Measurements from ENCODE around the gene ZFP36L1. TPM values are rescaled to one million over a fixed set of nuclear protein-coding genes. Genes with fewer than 3 reads are reported as not detected.
A peak's percentile ranks its signal among the peaks of the same experiment; 100 is the strongest.

Gene ZFP36L1
- total RNA-seq, 4 donors from 2014 or later = 170 to 564 (median 315) TPM

DNA sequence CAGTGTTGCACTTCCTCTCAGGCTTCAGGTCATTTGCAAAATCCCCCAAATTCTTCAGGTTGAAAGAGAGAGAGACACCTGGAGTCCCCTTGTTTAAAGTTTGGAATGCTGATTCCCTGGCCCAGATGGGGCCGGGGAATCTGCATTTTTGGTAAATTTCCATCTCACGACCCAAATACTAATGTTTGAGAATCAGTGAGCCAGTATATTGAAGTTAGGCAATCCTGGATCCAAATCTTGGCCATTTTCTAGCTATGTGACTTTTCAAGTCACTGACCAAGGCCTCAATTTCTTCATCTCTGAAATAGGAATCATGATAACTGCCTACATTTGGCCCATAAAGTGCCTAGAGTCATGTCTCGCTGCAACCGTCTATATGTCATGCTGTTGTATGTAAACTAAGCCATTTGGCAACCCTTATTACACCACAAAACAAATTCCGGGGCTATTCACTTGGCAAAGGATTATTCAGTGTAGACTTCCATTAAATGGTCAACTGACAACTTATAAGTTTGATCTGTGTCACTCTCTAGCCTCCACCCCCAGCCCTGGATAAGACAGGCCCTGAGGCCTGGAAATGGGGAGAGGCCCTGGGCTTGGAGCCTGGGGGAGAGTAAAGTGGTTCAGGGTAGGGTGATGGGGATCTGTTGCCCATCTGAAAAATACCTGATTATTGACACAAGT lies 3.7 kb upstream of the ZFP36L1 start:
- DNase-seq = peak in 1 of 2 donors; percentile 35
- Histone ChIP-seq H3K9me3 (no peaks in the 10 kb centered on the region), H3K36me3 (no peaks in the 10 kb centered on the region), H3K27me3 (no peaks in the 10 kb centered on the region), H3K4me1 (no peaks in the 10 kb centered on the region), H3K27ac (peak overlapping the region; percentile 96 to 99), H3K4me3 (peak overlapping the region; percentile 78 to 96)
- intact Hi-C loops (cut with DNase I; ENCODE audit: low total_unique reads) = no loop called here
- TF ChIP-seq, protein P1, sequence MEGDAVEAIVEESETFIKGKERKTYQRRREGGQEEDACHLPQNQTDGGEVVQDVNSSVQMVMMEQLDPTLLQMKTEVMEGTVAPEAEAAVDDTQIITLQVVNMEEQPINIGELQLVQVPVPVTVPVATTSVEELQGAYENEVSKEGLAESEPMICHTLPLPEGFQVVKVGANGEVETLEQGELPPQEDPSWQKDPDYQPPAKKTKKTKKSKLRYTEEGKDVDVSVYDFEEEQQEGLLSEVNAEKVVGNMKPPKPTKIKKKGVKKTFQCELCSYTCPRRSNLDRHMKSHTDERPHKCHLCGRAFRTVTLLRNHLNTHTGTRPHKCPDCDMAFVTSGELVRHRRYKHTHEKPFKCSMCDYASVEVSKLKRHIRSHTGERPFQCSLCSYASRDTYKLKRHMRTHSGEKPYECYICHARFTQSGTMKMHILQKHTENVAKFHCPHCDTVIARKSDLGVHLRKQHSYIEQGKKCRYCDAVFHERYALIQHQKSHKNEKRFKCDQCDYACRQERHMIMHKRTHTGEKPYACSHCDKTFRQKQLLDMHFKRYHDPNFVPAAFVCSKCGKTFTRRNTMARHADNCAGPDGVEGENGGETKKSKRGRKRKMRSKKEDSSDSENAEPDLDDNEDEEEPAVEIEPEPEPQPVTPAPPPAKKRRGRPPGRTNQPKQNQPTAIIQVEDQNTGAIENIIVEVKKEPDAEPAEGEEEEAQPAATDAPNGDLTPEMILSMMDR (IDR thresholded peaks at IDR 0.05) = no peak
- no peak for TF ChIP-seq POLR2A (IDR thresholded peaks at IDR 0.05)

DNA sequence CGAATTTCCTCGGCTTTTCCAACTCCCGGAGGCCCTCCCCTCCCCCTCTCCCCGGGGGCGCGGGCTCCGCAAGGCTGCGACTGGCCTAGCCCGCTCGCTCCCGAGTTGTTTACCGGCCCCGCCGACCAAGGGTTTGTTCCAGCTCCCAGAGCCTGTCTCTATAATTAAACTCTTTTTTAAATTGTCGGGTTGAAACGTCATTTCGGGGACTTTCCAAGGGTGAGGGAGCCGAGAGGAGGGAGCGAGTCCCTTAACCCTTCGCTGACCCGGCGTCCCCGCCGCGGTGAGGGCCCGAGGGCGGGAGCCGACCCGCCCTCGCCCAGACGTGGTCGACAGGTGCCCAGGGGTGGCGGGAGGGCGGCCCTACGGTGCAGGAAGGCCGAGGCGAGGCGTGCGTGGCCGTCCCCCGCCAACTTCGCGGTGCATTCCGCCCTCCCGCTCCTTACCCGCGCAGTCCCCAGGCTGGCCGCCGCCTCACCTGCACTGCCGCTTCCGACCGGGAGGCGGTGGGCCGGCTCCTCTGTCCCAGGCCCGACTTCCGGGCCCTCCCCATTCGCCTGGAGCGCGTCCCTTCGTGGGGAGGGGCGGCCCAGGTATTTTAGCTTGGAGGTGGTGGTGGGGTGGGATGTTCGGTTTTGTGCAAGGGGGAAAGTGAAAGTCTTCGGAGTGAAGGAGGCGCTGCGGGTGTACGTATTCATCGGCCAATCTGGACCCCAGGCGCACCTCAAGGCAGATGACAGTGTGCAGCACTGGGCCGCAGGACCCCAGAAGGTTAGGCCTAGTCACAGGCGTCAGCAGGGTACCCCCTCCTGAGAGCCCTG lies 2.9 kb upstream of the ZFP36L1 start:
- TF ChIP-seq, protein P1 (IDR thresholded peaks at IDR 0.05) = peak; percentile 65 to 98 (median 88)
- peak; percentile 71 to 88 for TF ChIP-seq POLR2A (IDR thresholded peaks at IDR 0.05)
- Histone ChIP-seq H3K4me1 (no peaks in the 10 kb centered on the region), H3K9me3 (no peaks in the 10 kb centered on the region), H3K27me3 (no peaks in the 10 kb centered on the region), H3K4me3 (peak overlapping the region; percentile 78 to 96), H3K27ac (peak overlapping the region; percentile 96 to 99), H3K36me3 (no peaks in the 10 kb centered on the region)
- intact Hi-C loops (cut with DNase I; ENCODE audit: low total_unique reads) = no loop called here
- peak; percentile 86 to 87 for DNase-seq

DNA sequence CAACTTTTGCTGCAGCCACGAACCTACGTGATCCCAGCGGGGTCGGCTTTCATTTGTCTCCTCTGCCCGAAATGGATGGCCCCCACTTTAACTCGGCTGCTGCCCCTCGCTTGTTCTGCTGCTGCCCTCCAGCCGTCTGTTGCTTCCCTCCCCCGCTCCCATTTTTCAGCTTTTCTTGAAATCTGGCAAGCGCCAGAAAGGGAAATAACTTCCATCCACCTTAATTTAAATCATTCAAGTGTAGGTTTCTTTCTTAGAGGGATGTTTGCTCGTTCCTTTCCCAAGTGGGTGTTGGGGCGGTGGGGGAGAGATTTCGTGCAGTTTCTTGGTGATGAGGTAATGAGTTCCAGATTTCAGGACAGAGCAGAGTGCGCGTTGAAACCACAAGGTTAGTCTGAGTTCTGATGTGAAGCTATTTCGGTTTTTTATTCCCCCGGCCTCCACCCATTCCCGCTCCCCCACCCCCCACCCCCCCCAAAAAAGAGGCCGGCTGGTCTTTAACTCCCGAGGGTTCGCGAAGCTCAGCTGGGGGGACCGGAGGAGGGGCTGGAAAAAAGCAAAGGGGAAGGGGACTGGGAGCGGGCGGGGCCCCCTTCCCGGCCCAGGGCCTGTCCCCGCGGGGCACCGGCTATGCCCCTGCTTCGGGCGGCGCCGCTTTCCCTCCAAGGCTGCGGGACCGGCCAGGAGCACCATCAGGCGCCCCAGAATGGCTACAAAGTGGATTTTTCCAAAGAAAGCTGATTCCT lies 2.2 kb upstream of the ZFP36L1 start:
- Histone ChIP-seq H3K27ac (peak overlapping the region; percentile 96 to 99), H3K9me3 (no peaks in the 10 kb centered on the region), H3K36me3 (no peaks in the 10 kb centered on the region), H3K4me3 (peak overlapping the region; percentile 78 to 96), H3K27me3 (no peaks in the 10 kb centered on the region), H3K4me1 (no peaks in the 10 kb centered on the region)
- intact Hi-C loops (cut with DNase I; ENCODE audit: low total_unique reads) = no loop called here
- peak in 1 of 2 donors; percentile 80 for DNase-seq
- TF ChIP-seq, protein P1 (IDR thresholded peaks at IDR 0.05) = no peak
- TF ChIP-seq POLR2A (IDR thresholded peaks at IDR 0.05) = no peak

DNA sequence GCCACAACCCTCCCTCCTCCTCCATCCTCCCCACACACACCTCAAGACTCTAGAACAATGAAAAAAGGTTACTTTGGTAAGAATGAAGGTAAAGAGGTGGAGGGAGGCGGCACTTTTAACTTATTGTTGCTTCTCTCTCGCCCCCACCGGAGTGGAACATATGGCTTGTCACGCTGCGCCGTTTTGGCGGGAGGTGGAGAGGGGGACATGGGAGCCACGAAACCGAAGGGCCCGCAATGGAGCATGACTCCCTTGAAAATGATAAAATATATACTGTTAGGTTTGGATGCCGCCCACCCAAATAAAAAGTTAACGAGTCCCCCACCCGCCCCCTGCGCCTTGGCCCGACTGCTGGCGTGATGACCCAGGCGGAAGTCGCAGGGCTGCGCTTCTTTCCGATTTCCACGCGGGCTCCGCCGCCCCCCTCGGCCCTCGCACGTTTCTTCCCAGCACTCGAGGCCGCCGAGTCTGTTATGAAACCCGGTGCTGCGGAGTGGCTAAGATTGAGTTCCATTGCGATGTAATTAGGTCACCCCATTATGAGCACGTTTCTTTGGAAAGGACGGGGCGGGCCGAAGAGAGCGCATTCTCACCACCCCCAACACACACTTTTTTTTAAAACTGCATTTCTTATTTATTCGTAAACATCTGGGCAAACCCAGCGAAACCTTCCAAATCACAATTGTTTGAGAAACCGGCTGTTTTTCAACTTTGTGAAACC lies 1.4 kb upstream of the ZFP36L1 start:
- DNase-seq = peak; percentile 92 to 94
- Histone ChIP-seq H3K4me3 (peak overlapping the region; percentile 78 to 96), H3K27me3 (no peaks in the 10 kb centered on the region), H3K4me1 (no peaks in the 10 kb centered on the region), H3K9me3 (no peaks in the 10 kb centered on the region), H3K27ac (peak overlapping the region; percentile 96 to 99), H3K36me3 (no peaks in the 10 kb centered on the region)
- TF ChIP-seq, protein P1 (IDR thresholded peaks at IDR 0.05) = peak in 1 of 4 experiments; percentile 9
- TF ChIP-seq POLR2A (IDR thresholded peaks at IDR 0.05) = peak; percentile 58 to 88
- intact Hi-C loops (cut with DNase I; ENCODE audit: low total_unique reads) = no loop called here
